Fibroblast of skin of back (primary cell): ENCODE measurements around the gene LRP8.

ENCODE experiments used
- DNase-seq: peaks from one replicate; pipeline ENCODE4 v3.0.0-alpha.2; 2013

Gene LRP8

GRCh38 chr1:53257454-53258081 is 70.3 kb downstream of the LRP8 start:
- DNase-seq: no peak

GRCh38 chr1:53256511-53257453 is 71.1 kb downstream of the LRP8 start:
- no peak for DNase-seq

- DNase-seq: no peak
Observed at GRCh38 chr1:53255031-53255430, 72.8 kb downstream of the LRP8 start.

GRCh38 chr1:53254011-53254640 is 73.7 kb downstream of the LRP8 start:
- peak; percentile 18 for DNase-seq

- DNase-seq: no peak
Observed at GRCh38 chr1:53250325-53250724, 77.5 kb downstream of the LRP8 start.

GRCh38 chr1:53249706-53250105 is 78.2 kb downstream of the LRP8 start:
- DNase-seq: peak; percentile 18

- DNase-seq: peak; percentile 96
Observed at GRCh38 chr1:53246261-53247134, 81.4 kb downstream of the LRP8 start.

GRCh38 chr1:53244141-53244540 is 83.7 kb downstream of the LRP8 start:
- no peak for DNase-seq

- DNase-seq: no peak
Observed at GRCh38 chr1:53242381-53242780, 85.5 kb downstream of the LRP8 start.

GRCh38 chr1:53241828-53242227 is 86.0 kb downstream of the LRP8 start:
- DNase-seq: no peak

- peak; percentile 97 for DNase-seq
Observed at GRCh38 chr1:53238197-53239155, 89.4 kb downstream of the LRP8 start, which contains the start of gene MAGOH. MAGOH (minus strand) TSS chr1:53238518; CDS start chr1:53238448, 70 bp downstream.

- no peak for DNase-seq
Observed at GRCh38 chr1:53237638-53238037, 90.2 kb downstream of the LRP8 start.

GRCh38 chr1:53220962-53221286 is 106.9 kb downstream of the LRP8 start:
- DNase-seq: no peak

- DNase-seq: peak; percentile 91
Observed at GRCh38 chr1:53220171-53220961, 107.5 kb downstream of the LRP8 start, which contains the start of gene CZIB. CZIB (minus strand) TSS chr1:53220634; CDS start chr1:53220575, 59 bp downstream.

- DNase-seq: no peak
Observed at GRCh38 chr1:53219711-53220110, 108.2 kb downstream of the LRP8 start.

GRCh38 chr1:53218201-53218600 is 109.7 kb downstream of the LRP8 start:
- DNase-seq: no peak

- DNase-seq: no peak
Observed at GRCh38 chr1:53214376-53214940, 113.4 kb downstream of the LRP8 start.

GRCh38 chr1:53210954-53211353 is 116.9 kb downstream of the LRP8 start:
- no peak for DNase-seq

- DNase-seq: no peak
Observed at GRCh38 chr1:53210352-53210751, 117.5 kb downstream of the LRP8 start.

GRCh38 chr1:53207726-53208125 is 120.1 kb downstream of the LRP8 start:
- DNase-seq: no peak
